Heart right ventricle (tissue), 16 donors: ENCODE results near the gene SPTB. TPM values are rescaled to one million over a fixed set of nuclear protein-coding genes. Genes with fewer than 3 reads are reported as not detected.

Experiments
- ATAC-seq, 8 donors: fragments of 200-7000 bp; cut with Tn5 transposase; one replicate each; pipeline ENCODE4 v1.9.1; 2020; ENCODE audit warnings: mild to moderate bottlenecking in 8 of 8, moderate library complexity in 8 of 8, moderate number of reproducible peaks in 1 of 8
- DNase-seq, 2 donors: peaks; one replicate each; pipeline ENCODE4 v3.0.0-alpha.2; 2020
- H3K27ac ChIP-seq, 10 donors: fragments of 200-600 bp; sonication (generic) in 2 of 10; one replicate each; pipeline versions ENCODE4 v1.5.0 to v1.8.0; 2020 to 2022; ENCODE audit warnings: mild to moderate bottlenecking in 3 of 10
- H3K27me3 ChIP-seq, 7 donors: fragments of 200-600 bp; one replicate each; pipeline ENCODE4 v1.8.0; 2021 to 2022; ENCODE audit warnings: mild to moderate bottlenecking in 2 of 7
- H3K36me3 ChIP-seq, 9 donors: fragments of 200-600 bp; sonication (generic) in 1 of 9; one replicate each; pipeline versions ENCODE4 v1.5.0 to v1.8.0; 2020 to 2022; ENCODE audit warnings: mild to moderate bottlenecking in 2 of 9
- H3K4me1 ChIP-seq, 9 donors: fragments of 200-600 bp; sonication (generic) in 1 of 9; one replicate each; pipeline versions ENCODE4 v1.5.0 to v1.8.0; 2020 to 2022; ENCODE audit warnings: mild to moderate bottlenecking in 4 of 9
- H3K4me3 ChIP-seq, 10 donors: fragments of 200-600 bp; sonication (generic) in 2 of 10; one replicate each; pipeline versions ENCODE4 v1.5.0 to v1.8.0; 2020 to 2022; ENCODE audit warnings: mild to moderate bottlenecking in 7 of 10, moderate library complexity in 2 of 10
- H3K9me3 ChIP-seq, 11 donors: fragments of 200-600 bp in 10 of 11; sonication (generic) in 2 of 11; one replicate each; pipeline versions ENCODE4 v1.5.0 to v1.8.0; 2013 to 2022; ENCODE audit warnings: mild to moderate bottlenecking in 2 of 11, control low read depth in 1 of 11, moderate library complexity in 1 of 11
- CTCF ChIP-seq, 9 donors: fragments of 200-600 bp; sonication (generic) in 2 of 9; IDR thresholded peaks; one replicate each; pipeline versions ENCODE4 v1.5.0 to v1.8.0; 2021 to 2022; ENCODE audit warnings: antibody characterized with exemption in 9 of 9, mild to moderate bottlenecking in 5 of 9, moderate library complexity in 1 of 9
- WGBS, 2 donors: extraction: QIAGEN DNeasy Blood & Tissue Kit; methylation state at CpG; one replicate each; pipeline ENCODE4 v1.1.7; 2013; ENCODE audit warnings: inconsistent platforms in 1 of 2; 5-methylcytosine and 5-hydroxymethylcytosine counted together
- intact Hi-C, 10 donors: fragments of 100-400 bp; cut with DNase I; formaldehyde crosslinking; loops; one replicate each; pipeline versions ENCODE4 v1.11.1 to v1.14.2; 2022
- polyA plus RNA-seq, 2 donors: library from polyadenylated mRNA; stranded (reverse); fragments of 200-250 nt; gene quantifications; one replicate each; pipeline ENCODE4 v1.2.3, GENCODE V29; 2013
- total RNA-seq, 10 donors: library from RNA; stranded (reverse); fragmentation: NEBNext Ultra II Directional in 3 of 10; extraction: Animal tissue kit (Norgen Biotek cat#: 25700) in 3 of 10; gene quantifications; one replicate each; pipeline versions ENCODE4 v1.2.1 to v1.2.4, GENCODE V29; 2021 to 2023
- donor health status: Arrhythmogenic right ventricular cardiomyopathy.
- donor health status: ischemic (EF 13 %, LVEDD 7.1; RV severe dilation, severe dysfunction).
- donor health status: healthy with polysubstance abuse.
- donor health status: DM: no; HTN: yes; CAD: no.
- donor health status: DM: no; HTN: no; CAD: no.
- donor health status: ischemic (EF 25% LVEDD 6.9; RV normal size, moderate dysfunction).
- donor health status: ischemic (EF 25% LVEDD 5.7; RV mildly dilated, moderate dysfunction).
- donor health status: healthy.
- donor health status: DM: yes; HTN: yes; CAD: no.
- donor health status: Ischemic cardiomyopathy.
- donor health status: ischemic (EF 35%, LVEDD 5.7; RV mildly dilated, moderate dysfunction).
- donor health status: nonischemic (EF 11% LVEDD 7.7; RV severe dilation, severe dysfunction).
- donor health status: DM: yes; HTN: yes; CAD: no.
- donor health status: PGD.
- donor health status: ischemic (EF 29% LVEDD 5.4; RV normal size, mild dysfunction).
- donor health status: nonischemic (EF 23%, LVEDD 6.1; RV moderate dilation, normal function).

The SPTB gene
- total and polyA plus RNA-seq, 12 donors = 24.0 to 114 (median 92.1) TPM

- intact Hi-C loops = no loop called here
- Histone ChIP-seq H3K36me3 (no peaks in the 10 kb centered on the region), H3K4me1 (peaks cover 0 to 34% (median under 1%) of the 10 kb centered on the region in 9 donors), H3K27ac (no peak overlapping the region), H3K9me3 (no peaks in the 10 kb centered on the region), H3K4me3 (no peak overlapping the region), H3K27me3 (peaks cover 0 to 16% (median 0%) of the 10 kb centered on the region in 7 donors)
- DNase-seq = no peak
- ATAC-seq = no peak
- WGBS, 2 donors = 81 to 88% methylated on average over 5 of the region's 5 CpGs
- TF ChIP-seq CTCF (IDR thresholded peaks at IDR 0.05) = no peak
These were observed 29.2 kb downstream of the SPTB start for GRCh38 chr14:64850369-64851137.

GRCh38 chr14:64849940-64850339, 29.8 kb downstream of the SPTB start:
- intact Hi-C loops = loop anchor here in 1 of 10 donors (10.0 kb wide), 1 partner anchor 1915 kb away; no protein-coding TSS in a partner anchor
- 87 to 89% methylated on average over 4 of the region's 4 CpGs for WGBS, 2 donors

GRCh38 chr14:64848239-64848638, 31.5 kb downstream of the SPTB start:
- ATAC-seq = no peak
- no peak overlapping the region for H3K27ac ChIP-seq
- no peaks in the 10 kb centered on the region for H3K9me3 ChIP-seq
- H3K27me3 ChIP-seq = peaks cover 0 to 21% (median 0%) of the 10 kb centered on the region in 7 donors
- no peak overlapping the region for H3K4me3 ChIP-seq
- H3K4me1 ChIP-seq = peaks cover 0 to 52% (median 18%) of the 10 kb centered on the region in 9 donors
- DNase-seq = no peak
- no peak for TF ChIP-seq CTCF (IDR thresholded peaks at IDR 0.05)
- H3K36me3 ChIP-seq = no peaks in the 10 kb centered on the region
- WGBS, 2 donors = 78 to 82% methylated on average over 3 of the region's 3 CpGs
- intact Hi-C loops = loop anchor here in 1 of 10 donors (10.0 kb wide), 1 partner anchor 1917 kb away; no protein-coding TSS in a partner anchor

More at GRCh38 chr14:64849940-64850339, 29.8 kb downstream of the SPTB start:
- Histone ChIP-seq H3K27me3 (peaks cover 0 to 16% (median 0%) of the 10 kb centered on the region in 7 donors), H3K9me3 (no peaks in the 10 kb centered on the region), H3K36me3 (no peaks in the 10 kb centered on the region), H3K4me1 (peaks cover 0 to 37% (median 6%) of the 10 kb centered on the region in 9 donors), H3K27ac (no peak overlapping the region), H3K4me3 (no peak overlapping the region)
- DNase-seq (no peak), ATAC-seq (no peak)
- no peak for TF ChIP-seq CTCF (IDR thresholded peaks at IDR 0.05)

GRCh38 chr14:64846319-64846718, 33.4 kb downstream of the SPTB start:
- DNase-seq (no peak), ATAC-seq (no peak)
- no peak overlapping the region for H3K27ac ChIP-seq
- peaks cover 0 to 54% (median 18%) of the 10 kb centered on the region in 9 donors for H3K4me1 ChIP-seq
- WGBS, 2 donors = 84 to 88% methylated on average over 4 of the region's 4 CpGs
- H3K4me3 ChIP-seq = no peak overlapping the region
- no peak for TF ChIP-seq CTCF (IDR thresholded peaks at IDR 0.05)
- no peaks in the 10 kb centered on the region for H3K36me3 ChIP-seq
- intact Hi-C loops = loop anchor here in 1 of 10 donors (10.0 kb wide), 1 partner anchor 1918 kb away; no protein-coding TSS in a partner anchor
- H3K27me3 ChIP-seq = peaks cover 0 to 30% (median 6%) of the 10 kb centered on the region in 7 donors
- H3K9me3 ChIP-seq = no peaks in the 10 kb centered on the region
